OCI-LY3 (cell line): ENCODE results near the gene BCLAF1.

Experiments
- CTCF ChIP-seq: fragments of 200-600, 300-600 bp; sonication (generic); IDR thresholded peaks from 2 replicates; pipeline ENCODE4 v1.5.1; 2014; ENCODE audit warnings: antibody characterized with exemption, low read length, low read depth
- EZH2phosphoT487 ChIP-seq: fragments of 200-600 bp; shearing (Covaris generic); IDR thresholded peaks from 2 replicates; pipeline ENCODE4 v1.6.1; 2018; ENCODE audit warnings: antibody characterized with exemption, mixed run types, low read depth

- TF ChIP-seq CTCF (no peak), EZH2phosphoT487 (no peak)
Observed at GRCh38 chr6:136236466-136237293, 53.0 kb downstream of the BCLAF1 start.
